ENCODE data around the gene LMTK3. TPM values are rescaled to one million over a fixed set of nuclear protein-coding genes. Genes with fewer than 3 reads are reported as not detected.
"Not testable (repeated sequence)": the region's sequence is repeated elsewhere in the genome, so short reads cannot be mapped to it uniquely, and the experiment has no call there.

LMTK3 gene
- total RNA-seq, 1 donor = 0.43 TPM

DNA sequence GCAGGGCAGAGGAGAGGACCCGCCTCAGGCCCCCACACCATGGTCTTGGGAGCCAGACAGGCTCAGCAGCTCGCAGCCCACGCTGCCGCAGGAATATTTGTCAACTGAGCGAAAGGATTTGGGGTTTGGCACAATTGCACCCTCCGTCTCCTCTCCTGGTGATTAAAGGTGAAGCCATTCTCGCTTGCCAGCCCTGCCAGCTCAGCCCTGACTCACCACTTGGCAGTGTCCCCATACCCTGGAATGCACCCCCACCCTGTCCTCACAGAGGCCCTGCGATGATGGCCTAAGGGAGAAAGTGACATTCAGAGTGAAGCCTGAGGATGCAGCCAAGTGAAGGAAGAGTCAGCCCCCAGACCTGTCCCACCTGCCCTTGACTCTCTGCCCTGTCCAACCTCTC, 23.7 kb downstream of the LMTK3 start:
- H3K4me3 ChIP-seq (ENCODE audit: low read depth, low read length) = no peak overlapping the region
- DNase-seq (ENCODE audit: low read depth) = no peak
- TF ChIP-seq, protein P1, sequence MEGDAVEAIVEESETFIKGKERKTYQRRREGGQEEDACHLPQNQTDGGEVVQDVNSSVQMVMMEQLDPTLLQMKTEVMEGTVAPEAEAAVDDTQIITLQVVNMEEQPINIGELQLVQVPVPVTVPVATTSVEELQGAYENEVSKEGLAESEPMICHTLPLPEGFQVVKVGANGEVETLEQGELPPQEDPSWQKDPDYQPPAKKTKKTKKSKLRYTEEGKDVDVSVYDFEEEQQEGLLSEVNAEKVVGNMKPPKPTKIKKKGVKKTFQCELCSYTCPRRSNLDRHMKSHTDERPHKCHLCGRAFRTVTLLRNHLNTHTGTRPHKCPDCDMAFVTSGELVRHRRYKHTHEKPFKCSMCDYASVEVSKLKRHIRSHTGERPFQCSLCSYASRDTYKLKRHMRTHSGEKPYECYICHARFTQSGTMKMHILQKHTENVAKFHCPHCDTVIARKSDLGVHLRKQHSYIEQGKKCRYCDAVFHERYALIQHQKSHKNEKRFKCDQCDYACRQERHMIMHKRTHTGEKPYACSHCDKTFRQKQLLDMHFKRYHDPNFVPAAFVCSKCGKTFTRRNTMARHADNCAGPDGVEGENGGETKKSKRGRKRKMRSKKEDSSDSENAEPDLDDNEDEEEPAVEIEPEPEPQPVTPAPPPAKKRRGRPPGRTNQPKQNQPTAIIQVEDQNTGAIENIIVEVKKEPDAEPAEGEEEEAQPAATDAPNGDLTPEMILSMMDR (IDR thresholded peaks at IDR 0.05; ENCODE audit: insufficient read depth, low read depth, low read length) = no peak

DNA sequence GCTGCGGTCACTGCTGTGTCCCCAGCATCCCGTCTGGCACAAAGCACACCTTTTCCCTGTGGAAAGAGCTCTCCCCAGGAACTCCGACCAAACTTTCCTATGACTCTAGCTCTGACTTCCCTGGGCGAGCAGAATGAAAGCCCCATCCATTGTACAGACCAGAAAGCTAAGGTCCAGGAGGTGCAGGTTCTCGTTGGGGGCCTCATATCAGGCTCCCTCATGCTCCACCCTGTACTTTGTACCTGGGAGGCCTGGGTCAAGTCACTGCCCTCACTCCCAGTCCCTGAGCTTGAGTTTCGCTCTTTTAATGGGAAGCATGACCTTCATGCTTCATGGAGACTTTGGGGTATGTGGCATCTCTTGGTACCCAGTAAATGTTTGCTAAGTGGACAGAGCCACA, 24.1 kb downstream of the LMTK3 start:
- no peak overlapping the region for H3K4me3 ChIP-seq (ENCODE audit: low read depth, low read length)
- DNase-seq (ENCODE audit: low read depth) = no peak
- TF ChIP-seq, protein P1 (IDR thresholded peaks at IDR 0.05; ENCODE audit: insufficient read depth, low read depth, low read length) = no peak

DNA sequence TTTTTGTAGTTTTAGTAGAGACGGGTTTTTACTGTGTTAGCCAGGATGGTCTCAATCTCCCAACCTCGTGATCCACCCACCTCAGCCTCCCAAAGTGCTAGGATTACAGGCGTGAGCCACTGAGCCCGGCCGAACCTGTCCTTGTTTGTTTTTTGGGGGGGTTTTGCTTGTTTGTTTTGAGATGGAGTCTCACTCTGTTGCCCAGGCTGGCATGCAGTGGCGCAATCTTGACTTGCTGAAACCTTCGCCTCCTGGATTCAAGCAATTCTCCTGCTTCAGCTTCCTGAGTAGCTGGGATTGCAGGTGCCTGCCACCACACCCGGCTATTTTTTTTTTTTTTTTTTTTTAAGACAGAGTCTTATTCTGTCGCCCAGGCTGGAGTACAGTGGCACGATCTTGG, 24.9 kb downstream of the LMTK3 start:
- not testable (repeated sequence) for H3K4me3 ChIP-seq (ENCODE audit: low read depth, low read length); DNase-seq (ENCODE audit: low read depth)

GRCh38 chr19:48484931-48485612, 26.6 kb downstream of the LMTK3 start:
- no peak for DNase-seq (ENCODE audit: low read depth)
- TF ChIP-seq, protein P1 (IDR thresholded peaks at IDR 0.05; ENCODE audit: insufficient read depth, low read depth, low read length) = no peak
- H3K4me3 ChIP-seq (ENCODE audit: low read depth, low read length) = no peak overlapping the region

- TF ChIP-seq, protein P1 (IDR thresholded peaks at IDR 0.05; ENCODE audit: insufficient read depth, low read depth, low read length) = no peak
- no peak overlapping the region for H3K4me3 ChIP-seq (ENCODE audit: low read depth, low read length)
- no peak for DNase-seq (ENCODE audit: low read depth)
These were observed 27.3 kb downstream of the LMTK3 start for GRCh38 chr19:48484247-48484893.

- DNase-seq (ENCODE audit: low read depth) = no peak
These were observed 28.3 kb downstream of the LMTK3 start for GRCh38 chr19:48483301-48483700.

More at GRCh38 chr19:48483301-48483700, 28.3 kb downstream of the LMTK3 start:
- no peak overlapping the region for H3K4me3 ChIP-seq (ENCODE audit: low read depth, low read length)
- TF ChIP-seq, protein P1 (IDR thresholded peaks at IDR 0.05; ENCODE audit: insufficient read depth, low read depth, low read length) = no peak
